Neural cell (in vitro differentiated cells): ENCODE measurements around the gene ERC2.

Source experiments
- EP300 ChIP-seq: fragments of 450-650 bp; conservative IDR thresholded peaks from 2 replicates; pipeline ENCODE4 v1.6.1; 2014; ENCODE audit warnings: antibody characterized with exemption, mild to moderate bottlenecking, moderate library complexity; ENCODE audit not compliant: poor library complexity, severe bottlenecking
- EZH2 ChIP-seq: fragments of 200-600, 300-800 bp; shearing (Covaris generic), sonication (generic); IDR thresholded peaks from 2 replicates; pipeline ENCODE4 v1.6.1; 2014; ENCODE audit warnings: antibody characterized with exemption, low read length, borderline replicate concordance, mild to moderate bottlenecking; ENCODE audit not compliant: insufficient read depth, poor library complexity, severe bottlenecking
- MXI1 ChIP-seq: fragments of 450-650 bp; conservative IDR thresholded peaks from 2 replicates; pipeline ENCODE4 v1.6.1; 2014; ENCODE audit warnings: antibody characterized with exemption, mild to moderate bottlenecking; ENCODE audit not compliant: poor library complexity, severe bottlenecking
- POLR2AphosphoS5 ChIP-seq: IDR thresholded peaks from 2 replicates; pipeline ENCODE4 v1.6.1; 2012
- RAD21 ChIP-seq: fragments of 450-650 bp; conservative IDR thresholded peaks from 2 replicates; pipeline ENCODE4 v1.6.1; 2014; ENCODE audit warnings: antibody characterized with exemption, mild to moderate bottlenecking, moderate library complexity
- SMC3 ChIP-seq: fragments of 450-650 bp; conservative IDR thresholded peaks from 2 replicates; pipeline ENCODE4 v1.6.1; 2014; ENCODE audit warnings: antibody characterized with exemption, mild to moderate bottlenecking, moderate library complexity; ENCODE audit not compliant: poor library complexity
- TAF1 ChIP-seq: IDR thresholded peaks from 2 replicates; pipeline ENCODE4 v1.6.1; 2012; ENCODE audit warnings: low read depth
- TF ChIP-seq, protein P1 (sequence below): fragments of 450-650 bp; IDR thresholded peaks from 2 replicates; pipeline ENCODE4 v1.5.1; 2014; ENCODE audit warnings: antibody characterized with exemption, mild to moderate bottlenecking, moderate library complexity; ENCODE audit not compliant: poor library complexity, severe bottlenecking
- TF ChIP-seq, protein P2 (sequence below): IDR thresholded peaks from 2 replicates; pipeline ENCODE4 v1.6.1; 2012; ENCODE audit warnings: borderline replicate concordance

DNA sequence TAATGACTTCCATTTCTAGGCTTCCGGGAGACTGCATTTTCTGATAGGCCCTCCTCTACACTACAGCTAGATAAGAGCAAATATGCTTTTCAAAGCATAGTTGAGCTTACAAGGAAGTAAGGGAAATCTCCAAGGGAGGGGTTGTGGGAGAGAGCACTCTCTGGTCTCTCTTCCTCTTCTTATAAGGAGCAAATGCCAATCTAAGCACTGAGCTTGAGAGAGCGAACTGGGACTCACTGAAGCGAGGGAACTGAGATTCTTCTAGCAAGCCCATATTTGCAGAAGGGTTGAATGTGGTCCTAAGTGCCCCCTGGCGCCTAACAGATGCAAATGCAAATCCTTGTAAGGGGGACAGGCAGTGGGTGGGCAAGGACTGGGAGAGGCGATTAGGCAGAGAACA is 164.8 kb downstream of the ERC2 start:
- TF ChIP-seq, protein P1, sequence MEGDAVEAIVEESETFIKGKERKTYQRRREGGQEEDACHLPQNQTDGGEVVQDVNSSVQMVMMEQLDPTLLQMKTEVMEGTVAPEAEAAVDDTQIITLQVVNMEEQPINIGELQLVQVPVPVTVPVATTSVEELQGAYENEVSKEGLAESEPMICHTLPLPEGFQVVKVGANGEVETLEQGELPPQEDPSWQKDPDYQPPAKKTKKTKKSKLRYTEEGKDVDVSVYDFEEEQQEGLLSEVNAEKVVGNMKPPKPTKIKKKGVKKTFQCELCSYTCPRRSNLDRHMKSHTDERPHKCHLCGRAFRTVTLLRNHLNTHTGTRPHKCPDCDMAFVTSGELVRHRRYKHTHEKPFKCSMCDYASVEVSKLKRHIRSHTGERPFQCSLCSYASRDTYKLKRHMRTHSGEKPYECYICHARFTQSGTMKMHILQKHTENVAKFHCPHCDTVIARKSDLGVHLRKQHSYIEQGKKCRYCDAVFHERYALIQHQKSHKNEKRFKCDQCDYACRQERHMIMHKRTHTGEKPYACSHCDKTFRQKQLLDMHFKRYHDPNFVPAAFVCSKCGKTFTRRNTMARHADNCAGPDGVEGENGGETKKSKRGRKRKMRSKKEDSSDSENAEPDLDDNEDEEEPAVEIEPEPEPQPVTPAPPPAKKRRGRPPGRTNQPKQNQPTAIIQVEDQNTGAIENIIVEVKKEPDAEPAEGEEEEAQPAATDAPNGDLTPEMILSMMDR, result peak; percentile 52
- TF ChIP-seq EP300, result no peak
- TF ChIP-seq, protein P2, sequence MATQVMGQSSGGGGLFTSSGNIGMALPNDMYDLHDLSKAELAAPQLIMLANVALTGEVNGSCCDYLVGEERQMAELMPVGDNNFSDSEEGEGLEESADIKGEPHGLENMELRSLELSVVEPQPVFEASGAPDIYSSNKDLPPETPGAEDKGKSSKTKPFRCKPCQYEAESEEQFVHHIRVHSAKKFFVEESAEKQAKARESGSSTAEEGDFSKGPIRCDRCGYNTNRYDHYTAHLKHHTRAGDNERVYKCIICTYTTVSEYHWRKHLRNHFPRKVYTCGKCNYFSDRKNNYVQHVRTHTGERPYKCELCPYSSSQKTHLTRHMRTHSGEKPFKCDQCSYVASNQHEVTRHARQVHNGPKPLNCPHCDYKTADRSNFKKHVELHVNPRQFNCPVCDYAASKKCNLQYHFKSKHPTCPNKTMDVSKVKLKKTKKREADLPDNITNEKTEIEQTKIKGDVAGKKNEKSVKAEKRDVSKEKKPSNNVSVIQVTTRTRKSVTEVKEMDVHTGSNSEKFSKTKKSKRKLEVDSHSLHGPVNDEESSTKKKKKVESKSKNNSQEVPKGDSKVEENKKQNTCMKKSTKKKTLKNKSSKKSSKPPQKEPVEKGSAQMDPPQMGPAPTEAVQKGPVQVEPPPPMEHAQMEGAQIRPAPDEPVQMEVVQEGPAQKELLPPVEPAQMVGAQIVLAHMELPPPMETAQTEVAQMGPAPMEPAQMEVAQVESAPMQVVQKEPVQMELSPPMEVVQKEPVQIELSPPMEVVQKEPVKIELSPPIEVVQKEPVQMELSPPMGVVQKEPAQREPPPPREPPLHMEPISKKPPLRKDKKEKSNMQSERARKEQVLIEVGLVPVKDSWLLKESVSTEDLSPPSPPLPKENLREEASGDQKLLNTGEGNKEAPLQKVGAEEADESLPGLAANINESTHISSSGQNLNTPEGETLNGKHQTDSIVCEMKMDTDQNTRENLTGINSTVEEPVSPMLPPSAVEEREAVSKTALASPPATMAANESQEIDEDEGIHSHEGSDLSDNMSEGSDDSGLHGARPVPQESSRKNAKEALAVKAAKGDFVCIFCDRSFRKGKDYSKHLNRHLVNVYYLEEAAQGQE, result no peak
- peak; percentile 43 for TF ChIP-seq SMC3
- TF ChIP-seq RAD21, result peak; percentile 44
- TF ChIP-seq MXI1, result no peak
- no peak for TF ChIP-seq EZH2
- no peak for TF ChIP-seq TAF1
- TF ChIP-seq POLR2AphosphoS5, result no peak
